Testis (tissue), 2 donors: Measurements from ENCODE around the gene SEMA6A.

Source experiments
- CTCF ChIP-seq, 3 experiments: fragments of 450-650 bp in 2 of 3; fragments of 200-600 bp in 1 of 3; sonication (generic) in 1 of 3; IDR thresholded peaks; one replicate each; pipeline ENCODE4 v1.5.1; 2016 to 2019; ENCODE audit warnings: antibody characterized with exemption in 3 of 3, mild to moderate bottlenecking in 2 of 3, moderate library complexity in 1 of 3
- POLR2A ChIP-seq: fragments of 450-650 bp; IDR thresholded peaks from one replicate; pipeline ENCODE4 v1.6.1; 2017; ENCODE audit warnings: antibody characterized with exemption, mild to moderate bottlenecking, moderate library complexity

- no peak for TF ChIP-seq CTCF (IDR thresholded peaks at IDR 0.05)
- no peak for TF ChIP-seq POLR2A
Observed at GRCh38 chr5:116459301-116459700, 115.3 kb downstream of the SEMA6A start.
